K562 (cell line): ENCODE measurements around the gene KIF25. TPM values are rescaled to one million over a fixed set of nuclear protein-coding genes. Genes with fewer than 3 reads are reported as not detected.

ENCODE experiments used
- ATAC-seq: fragments of 200-7000 bp; cut with Tn5 transposase; 3 replicates; pipeline ENCODE4 v1.9.1; 2020; ENCODE audit warnings: moderate library complexity
- BruUV-seq: library from RNA; stranded (reverse); fragments of 400-500 nt; replicated peaks from 2 replicates; lab custom pipeline; 2021; lab: Mats Ljungman, UMichigan
- CTCF ChIA-PET: fragments of 300-600 bp; formaldehyde crosslinking; extraction: SDS; loops from one replicate; lab custom pipeline; 2021; ENCODE audit warnings: low intra/inter-chr PET ratio; lab: Yijun Ruan, JAX
- POLR2A ChIA-PET: fragments of 300-600, 350-650 bp; sonication (Branson Sonifier 250); formaldehyde crosslinking; extraction: SDS; loops from one replicate; lab custom pipeline; 2021; ENCODE audit warnings: antibody characterized with exemption, inconsistent platforms; lab: Yijun Ruan, JAX
- DNase-seq, 4 experiments: peaks; one replicate each; pipeline versions ENCODE4 v3.0.0 to v3.0.0-alpha.2; 2011 to 2018; ENCODE audit warnings: low spot score in 3 of 4, mixed read lengths in 3 of 4; ENCODE audit errors: extremely low read depth in 1 of 4
- FAIRE-seq: peaks from 2 replicates; lab custom pipeline; 2011; peaks lifted over from hg19 to GRCh38; lab: Jason Lieb, UNC
- H2AFZ ChIP-seq: 2 replicates; pipeline ENCODE4 v1.6.0; 2011; ENCODE audit warnings: low read depth, low read length, control low read depth, inconsistent platforms
- H3K27ac ChIP-seq: fragments of 200-600 bp; 3 replicates; pipeline ENCODE4 v1.8.0; 2011; ENCODE audit warnings: low read depth, mild to moderate bottlenecking, control low read depth, inconsistent platforms, low read length, moderate library complexity, mixed read lengths; ENCODE audit errors: extremely low read depth
- H3K27me3 ChIP-seq, 2 experiments: fragments of 300-600 bp in 1 of 2; 2 replicates in 1 of 2; 3 replicates in 1 of 2; pipeline versions ENCODE4 v1.6.0 to v1.8.0; 2011; ENCODE audit warnings: inconsistent platforms in 2 of 2, low read length in 2 of 2, mild to moderate bottlenecking in 1 of 2, mixed read lengths in 1 of 2, moderate library complexity in 1 of 2; ENCODE audit not compliant: control insufficient read depth in 2 of 2, insufficient read depth in 2 of 2
- H3K36me3 ChIP-seq: fragments of 300-600 bp; 3 replicates; pipeline ENCODE4 v1.8.0; 2011; ENCODE audit warnings: mild to moderate bottlenecking, low read length, inconsistent platforms; ENCODE audit not compliant: control insufficient read depth, insufficient read depth
- H3K4me1 ChIP-seq, 2 experiments: fragments of 200-600 bp in 1 of 2; replicated peaks in 1 of 2; 2 replicates in 1 of 2; 3 replicates in 1 of 2; pipeline versions ENCODE4 v1.5.1 to v1.8.0; 2011; ENCODE audit warnings: inconsistent platforms in 2 of 2, low read length in 2 of 2, mild to moderate bottlenecking in 1 of 2, mixed read lengths in 1 of 2, moderate library complexity in 1 of 2; ENCODE audit not compliant: control insufficient read depth in 2 of 2, insufficient read depth in 2 of 2
- H3K4me2 ChIP-seq: 2 replicates; pipeline ENCODE4 v1.6.1; 2011; ENCODE audit warnings: low read length, control low read depth, inconsistent platforms, mixed read lengths; ENCODE audit not compliant: insufficient read depth
- H3K4me3 ChIP-seq: fragments of 200-600 bp; sonication (generic), shearing (Covaris generic); 2 replicates; pipeline ENCODE4 v1.5.1; 2016; ENCODE audit warnings: control low read depth, inconsistent platforms
- H3K79me2 ChIP-seq: fragments of 200-600 bp; 3 replicates; pipeline ENCODE4 v1.8.0; 2011; ENCODE audit warnings: low read length, inconsistent platforms; ENCODE audit not compliant: control insufficient read depth, insufficient read depth
- H3K9ac ChIP-seq, 2 experiments: 2 replicates each; pipeline versions ENCODE4 v1.6.0 to v1.6.1; 2011; ENCODE audit warnings: low read depth in 2 of 2, low read length in 2 of 2, control low read depth in 1 of 2, inconsistent platforms in 1 of 2, mild to moderate bottlenecking in 1 of 2, mixed read lengths in 1 of 2; ENCODE audit not compliant: insufficient read depth in 1 of 2
- H3K9me1 ChIP-seq: one replicate; pipeline ENCODE4 v1.6.0; 2011; ENCODE audit warnings: inconsistent platforms, mild to moderate bottlenecking, low read length, moderate library complexity; ENCODE audit not compliant: control insufficient read depth, insufficient read depth
- H3K9me3 ChIP-seq: replicated peaks from 2 replicates; pipeline ENCODE4 v1.5.1; 2011; ENCODE audit warnings: low read depth, low read length, inconsistent platforms; ENCODE audit not compliant: control insufficient read depth, insufficient read depth
- H4K20me1 ChIP-seq: replicated peaks from 2 replicates; pipeline ENCODE4 v1.6.1; 2011; ENCODE audit warnings: low read length, inconsistent platforms, mixed read lengths; ENCODE audit not compliant: control insufficient read depth, insufficient read depth
- EP400 ChIP-seq: fragments of 450-650 bp; IDR thresholded peaks from 2 replicates; pipeline ENCODE4 v1.6.1; 2017; ENCODE audit warnings: antibody characterized with exemption, mild to moderate bottlenecking, moderate library complexity
- ETV1 ChIP-seq: fragments of 450-650 bp; conservative IDR thresholded peaks from 2 replicates; pipeline ENCODE4 v1.6.1; 2016; ENCODE audit warnings: missing genetic modification characterization, control low read depth, low read depth, missing compliant biosample characterization
- KLF10 ChIP-seq: fragments of 250-450 bp; sonication (Bioruptor Pico); IDR thresholded peaks from 2 replicates; pipeline ENCODE4 v1.6.1; 2021; ENCODE audit warnings: matching md5 sums
- NFXL1 ChIP-seq: fragments of 450-650 bp; formaldehyde crosslinking; IDR thresholded peaks from 2 replicates; pipeline ENCODE4 v1.4.0; 2021; ENCODE audit warnings: mild to moderate bottlenecking
- WGBS: fragments of 100-300 bp; shearing (Covaris generic); methylation state at CpG from one replicate; pipeline ENCODE4 v1.1.6; 2016; ENCODE audit warnings: low coverage, mixed read lengths; ENCODE audit not compliant: insufficient coverage; ENCODE audit errors: missing lambda C conversion rate; 5-methylcytosine and 5-hydroxymethylcytosine counted together
- in situ Hi-C: fragments of 300-500 bp; cut with MboI; formaldehyde crosslinking; loops from 4 replicates; pipeline ENCODE4 v1.15.0; 2018; ENCODE audit warnings: inconsistent platforms, mixed read lengths
- intact Hi-C: fragments of 100-400 bp; cut with micrococcal nuclease; formaldehyde crosslinking; loops from 2 replicates; pipeline ENCODE4 v1.14.2; 2022
- polyA plus RNA-seq, 8 experiments: library from polyadenylated mRNA; depleted of rRNA in 4 of 8; stranded (reverse) in 5 of 8; unstranded in 3 of 8; fragments of >200 nt; fragmentation: Nextera tagmentation in 2 of 8; fragmentation: Illumina TruSeq in 1 of 8; extraction: Ambion mirVana in 2 of 8; extraction: Trizol in 1 of 8; gene quantifications; 2 replicates each; pipeline versions ENCODE4 v1.2.1 to v1.2.3, GENCODE V29; 2011 to 2014; ENCODE audit warnings: inconsistent platforms in 1 of 8, missing spikeins in 1 of 8
- total RNA-seq, 7 experiments: library from RNA; depleted of rRNA in 6 of 7; stranded (reverse); fragments of >200 nt in 6 of 7; fragmentation: Illumina TruSeq in 2 of 7; extraction: Trizol in 2 of 7; gene quantifications; 2 replicates each; pipeline versions ENCODE4 v1.2.1 to v1.2.3, GENCODE V29; 2011 to 2021; ENCODE audit warnings: low replicate concordance in 1 of 7
- TF ChIP-seq, protein P1 (sequence below): sonication (generic); formaldehyde crosslinking; IDR thresholded peaks from 2 replicates; pipeline ENCODE4 v1.8.1; 2022; ENCODE audit warnings: missing genetic modification reagents
- TF ChIP-seq, protein P2 (sequence below): fragments of 450-650 bp; IDR thresholded peaks from 2 replicates; pipeline ENCODE4 v1.6.1; 2018; ENCODE audit warnings: mild to moderate bottlenecking, low read depth; ENCODE audit not compliant: partially characterized antibody
- TF ChIP-seq, protein P3 (sequence below), 3 experiments: IDR thresholded peaks in 2 of 3; conservative IDR thresholded peaks in 1 of 3; 2 replicates each; pipeline ENCODE4 v1.5.1; 2011 to 2012; ENCODE audit warnings: low read length in 3 of 3, mild to moderate bottlenecking in 3 of 3, control low read depth in 2 of 3, improper control_type of control experiment in 1 of 3, inconsistent platforms in 1 of 3, low read depth in 1 of 3, mixed read lengths in 1 of 3, moderate library complexity in 1 of 3; ENCODE audit not compliant: insufficient read depth in 2 of 3

Gene KIF25
- total and polyA plus RNA-seq, 9 of the 15 experiments (the other 6 are each of a cell fraction or from before 2014, with no cell fraction given): 0.04 to 0.49 (median 0.23) TPM; not detected in 5

DNA sequence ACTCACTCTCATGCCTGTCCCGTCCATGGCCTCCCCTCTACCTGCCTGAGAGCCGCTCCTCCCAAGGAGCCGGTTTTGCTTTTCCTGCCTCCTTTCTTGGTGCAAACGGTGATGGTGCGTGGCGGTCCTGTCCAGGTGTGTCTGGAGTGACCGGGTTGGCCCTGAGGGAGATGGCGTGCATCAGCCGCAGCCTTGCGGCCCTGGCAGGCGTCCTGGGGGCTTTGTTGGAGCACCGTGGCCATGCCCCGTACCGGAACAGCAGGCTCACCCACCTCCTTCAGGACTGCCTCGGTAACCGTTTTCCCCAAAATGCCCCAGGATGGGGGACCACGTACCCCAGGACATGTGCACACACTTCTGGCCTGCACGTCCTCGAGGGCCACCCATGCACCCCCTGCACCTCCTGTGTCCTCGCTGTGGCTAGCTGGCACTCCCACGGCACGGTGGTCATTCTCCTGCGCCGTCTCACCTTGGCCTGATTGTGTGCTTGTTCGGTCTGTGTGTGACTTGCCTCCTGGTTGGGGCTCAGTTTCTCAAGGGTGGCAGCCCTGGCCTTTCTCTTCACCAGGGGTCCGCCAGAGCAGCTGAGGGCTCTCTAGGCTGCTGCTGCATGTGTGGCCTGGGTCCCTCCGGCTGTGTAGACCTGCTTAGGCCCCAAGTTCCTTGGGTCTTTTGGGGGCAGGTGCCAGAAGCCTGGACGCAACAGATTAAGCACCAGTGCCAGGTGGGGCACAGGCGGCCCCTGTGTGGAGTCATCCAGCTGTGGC is 45.1 kb downstream of the KIF25 start (continued):
- TF ChIP-seq, protein P1, sequence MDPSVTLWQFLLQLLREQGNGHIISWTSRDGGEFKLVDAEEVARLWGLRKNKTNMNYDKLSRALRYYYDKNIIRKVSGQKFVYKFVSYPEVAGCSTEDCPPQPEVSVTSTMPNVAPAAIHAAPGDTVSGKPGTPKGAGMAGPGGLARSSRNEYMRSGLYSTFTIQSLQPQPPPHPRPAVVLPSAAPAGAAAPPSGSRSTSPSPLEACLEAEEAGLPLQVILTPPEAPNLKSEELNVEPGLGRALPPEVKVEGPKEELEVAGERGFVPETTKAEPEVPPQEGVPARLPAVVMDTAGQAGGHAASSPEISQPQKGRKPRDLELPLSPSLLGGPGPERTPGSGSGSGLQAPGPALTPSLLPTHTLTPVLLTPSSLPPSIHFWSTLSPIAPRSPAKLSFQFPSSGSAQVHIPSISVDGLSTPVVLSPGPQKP (CRISPR knock-in tag): no peak
- no peak for TF ChIP-seq ETV1 (tag)

DNA sequence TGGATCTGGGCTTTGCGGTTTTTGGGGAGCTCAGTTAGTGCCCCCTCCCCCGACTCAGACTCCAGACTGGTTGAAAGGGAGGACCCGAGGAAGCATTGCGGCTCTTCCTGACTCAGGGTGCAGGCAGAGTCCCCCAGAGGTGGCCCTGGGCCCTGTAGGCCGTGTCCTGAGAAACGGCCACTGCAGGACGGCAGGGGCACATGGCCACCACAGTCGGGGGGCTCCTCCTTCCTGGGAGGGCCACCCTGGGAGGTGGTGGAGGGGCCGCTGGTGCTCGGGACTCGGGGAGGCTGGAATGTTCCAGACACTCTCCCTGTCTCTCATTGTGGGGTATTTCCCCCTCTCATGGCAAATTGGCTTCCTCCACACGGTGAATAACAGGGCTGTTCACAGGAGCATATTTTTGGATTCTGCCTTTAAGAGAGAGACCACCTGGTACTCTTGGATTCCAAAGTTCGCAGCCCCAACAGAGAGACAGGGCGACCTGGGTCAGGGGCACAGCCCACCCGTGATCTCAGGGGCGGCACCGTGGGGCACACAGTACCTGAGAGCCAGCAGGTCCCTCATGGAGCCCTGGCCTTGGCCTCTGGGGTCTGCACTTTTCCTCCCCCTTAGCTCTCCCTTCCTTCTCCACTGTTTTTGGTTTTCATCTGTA is 45.8 kb downstream of the KIF25 start:
- ChIA-PET CTCF (no interaction called here), POLR2A (interaction anchor here (0.6 kb wide), 1 partner anchor 12 kb away, joined by 3 read pairs; no protein-coding TSS in a partner anchor)
- Histone ChIP-seq H3K4me1 (peaks cover 0 to 24% of the 10 kb centered on the region in 2 experiments; a peak in 1 of 5 replicates), H3K9ac (0 out of 4 replicates have a peak overlapping the region, but pooled peaks of 1 of the 2 experiments have one; percentile 14), H3K4me2 (no peak overlapping the region), H3K27me3 (peaks cover 53 to 89% of the 10 kb centered on the region in 2 experiments), H3K9me3 (no peaks in the 10 kb centered on the region), H4K20me1 (peaks cover 5% of the 10 kb centered on the region; the same call in 1 of the 2 replicates), H3K79me2 (no peaks in the 10 kb centered on the region), H3K9me1 (no peaks in the 10 kb centered on the region), H3K36me3 (no peaks in the 10 kb centered on the region), H3K27ac (no peak overlapping the region), H2AFZ (no peak overlapping the region), H3K4me3 (no peak overlapping the region)
- in situ Hi-C loops: no loop called here
- FAIRE-seq (no peak), DNase-seq (no peak), ATAC-seq (no peak; the same call in 2 of the 3 replicates)
- WGBS: 0% methylated on average over 15 of the region's 17 CpGs
- TF ChIP-seq, protein P2, sequence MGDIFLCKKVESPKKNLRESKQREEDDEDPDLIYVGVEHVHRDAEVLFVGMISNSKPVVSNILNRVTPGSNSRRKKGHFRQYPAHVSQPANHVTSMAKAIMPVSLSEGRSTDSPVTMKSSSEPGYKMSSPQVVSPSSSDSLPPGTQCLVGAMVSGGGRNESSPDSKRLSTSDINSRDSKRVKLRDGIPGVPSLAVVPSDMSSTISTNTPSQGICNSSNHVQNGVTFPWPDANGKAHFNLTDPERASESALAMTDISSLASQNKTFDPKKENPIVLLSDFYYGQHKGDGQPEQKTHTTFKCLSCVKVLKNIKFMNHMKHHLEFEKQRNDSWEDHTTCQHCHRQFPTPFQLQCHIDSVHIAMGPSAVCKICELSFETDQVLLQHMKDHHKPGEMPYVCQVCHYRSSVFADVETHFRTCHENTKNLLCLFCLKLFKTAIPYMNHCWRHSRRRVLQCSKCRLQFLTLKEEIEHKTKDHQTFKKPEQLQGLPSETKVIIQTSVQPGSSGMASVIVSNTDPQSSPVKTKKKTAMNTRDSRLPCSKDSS: no peak
- TF ChIP-seq EP400 (no peak), NFXL1 (CRISPR knock-in tag) (no peak), KLF10 (CRISPR knock-in tag) (no peak)
- TF ChIP-seq, protein P3, sequence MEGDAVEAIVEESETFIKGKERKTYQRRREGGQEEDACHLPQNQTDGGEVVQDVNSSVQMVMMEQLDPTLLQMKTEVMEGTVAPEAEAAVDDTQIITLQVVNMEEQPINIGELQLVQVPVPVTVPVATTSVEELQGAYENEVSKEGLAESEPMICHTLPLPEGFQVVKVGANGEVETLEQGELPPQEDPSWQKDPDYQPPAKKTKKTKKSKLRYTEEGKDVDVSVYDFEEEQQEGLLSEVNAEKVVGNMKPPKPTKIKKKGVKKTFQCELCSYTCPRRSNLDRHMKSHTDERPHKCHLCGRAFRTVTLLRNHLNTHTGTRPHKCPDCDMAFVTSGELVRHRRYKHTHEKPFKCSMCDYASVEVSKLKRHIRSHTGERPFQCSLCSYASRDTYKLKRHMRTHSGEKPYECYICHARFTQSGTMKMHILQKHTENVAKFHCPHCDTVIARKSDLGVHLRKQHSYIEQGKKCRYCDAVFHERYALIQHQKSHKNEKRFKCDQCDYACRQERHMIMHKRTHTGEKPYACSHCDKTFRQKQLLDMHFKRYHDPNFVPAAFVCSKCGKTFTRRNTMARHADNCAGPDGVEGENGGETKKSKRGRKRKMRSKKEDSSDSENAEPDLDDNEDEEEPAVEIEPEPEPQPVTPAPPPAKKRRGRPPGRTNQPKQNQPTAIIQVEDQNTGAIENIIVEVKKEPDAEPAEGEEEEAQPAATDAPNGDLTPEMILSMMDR (IDR thresholded peaks at IDR 0.05 in 2 of 3, conservative IDR thresholded peaks at IDR 0.05 in 1 of 3; ENCODE audit: insufficient read depth in 2 of 3, low read depth in 1 of 3, low read length in 3 of 3): no peak
- intact Hi-C loops: no loop called here
- BruUV-seq: no TSS peak
